HepG2 (cell line): ENCODE results near the gene SEMA6B. TPM values are rescaled to one million over a fixed set of nuclear protein-coding genes. Genes with fewer than 3 reads are reported as not detected.

ENCODE experiments used
- ESRRA ChIP-seq: sonication (generic); formaldehyde crosslinking; IDR thresholded peaks from 2 replicates; pipeline ENCODE4 v1.5.1; 2020; ENCODE audit warnings: mild to moderate bottlenecking, low read depth, missing genetic modification reagents
- HNRNPL ChIP-seq: fragments of 200-400 bp; formaldehyde crosslinking; IDR thresholded peaks from 2 replicates; pipeline ENCODE4 v1.6.1; 2017; ENCODE audit warnings: mild to moderate bottlenecking, low read depth, low read length
- KDM5B ChIP-seq: sonication (generic); formaldehyde crosslinking; IDR thresholded peaks from 2 replicates; pipeline ENCODE4 v1.4.0; 2020; ENCODE audit warnings: missing genetic modification reagents, mild to moderate bottlenecking, borderline replicate concordance
- KLF16 ChIP-seq, 2 experiments: sonication (generic) in 1 of 2; formaldehyde crosslinking in 1 of 2; IDR thresholded peaks; 2 replicates each; pipeline versions ENCODE4 v1.6.1 to v1.8.0; 2016 to 2023; ENCODE audit warnings: missing genetic modification reagents in 2 of 2, missing compliant biosample characterization in 1 of 2
- POLR2A ChIP-seq, 2 experiments: IDR thresholded peaks; 2 replicates each; pipeline ENCODE4 v1.6.1; 2011; ENCODE audit warnings: low read depth in 2 of 2, low read length in 2 of 2, mild to moderate bottlenecking in 1 of 2, moderate library complexity in 1 of 2; ENCODE audit not compliant: insufficient read depth in 1 of 2
- RAD51 ChIP-seq: fragments of 450-650 bp; IDR thresholded peaks from 2 replicates; pipeline ENCODE4 v1.6.1; 2016; ENCODE audit warnings: borderline replicate concordance
- SKI ChIP-seq: fragments of 450-650 bp; IDR thresholded peaks from one replicate; pipeline ENCODE4 v1.6.1; 2018; ENCODE audit warnings: mild to moderate bottlenecking; ENCODE audit not compliant: partially characterized antibody
- SNAI1 ChIP-seq: sonication (generic); formaldehyde crosslinking; IDR thresholded peaks from 2 replicates; pipeline ENCODE4 v1.5.0; 2020; ENCODE audit warnings: mild to moderate bottlenecking, missing genetic modification reagents, borderline replicate concordance
- SPEN ChIP-seq: sonication (generic); formaldehyde crosslinking; IDR thresholded peaks from 2 replicates; pipeline ENCODE4 v1.5.1; 2020; ENCODE audit warnings: low read depth, mild to moderate bottlenecking, missing genetic modification reagents
- TCF12 ChIP-seq, 2 experiments: fragments of 450-650 bp in 1 of 2; sonication (generic) in 1 of 2; formaldehyde crosslinking in 1 of 2; IDR thresholded peaks; 2 replicates each; pipeline versions ENCODE4 v1.6.1 to v1.8.0; 2017 to 2022; ENCODE audit warnings: antibody characterized with exemption in 1 of 2, mild to moderate bottlenecking in 1 of 2, missing genetic modification reagents in 1 of 2, moderate library complexity in 1 of 2
- THAP11 ChIP-seq: IDR thresholded peaks from 2 replicates; pipeline ENCODE4 v1.6.1; 2016; ENCODE audit warnings: missing biosample characterization, missing genetic modification reagents
- UBTF ChIP-seq: sonication (generic); formaldehyde crosslinking; IDR thresholded peaks from 2 replicates; pipeline ENCODE4 v1.4.0; 2020; ENCODE audit warnings: mild to moderate bottlenecking, missing genetic modification reagents
- ZBTB8A ChIP-seq: sonication (generic); formaldehyde crosslinking; IDR thresholded peaks from 2 replicates; pipeline ENCODE4 v1.4.0; 2020; ENCODE audit warnings: mild to moderate bottlenecking, low read depth, missing genetic modification reagents, borderline replicate concordance
- ZFX ChIP-seq: sonication (generic); formaldehyde crosslinking; IDR thresholded peaks from 2 replicates; pipeline ENCODE4 v1.4.0; 2020; ENCODE audit warnings: mild to moderate bottlenecking, low read depth, missing genetic modification reagents, moderate library complexity
- ZFY ChIP-seq: sonication (generic); formaldehyde crosslinking; IDR thresholded peaks from 2 replicates; pipeline ENCODE4 v1.4.0; 2020; ENCODE audit warnings: missing genetic modification reagents
- ZNF3 ChIP-seq: IDR thresholded peaks from 2 replicates; pipeline ENCODE4 v1.7.0; 2017; ENCODE audit warnings: inconsistent platforms
- ZNF543 ChIP-seq: sonication (generic); formaldehyde crosslinking; IDR thresholded peaks from 2 replicates; pipeline ENCODE4 v1.4.0; 2020; ENCODE audit warnings: mild to moderate bottlenecking, missing genetic modification reagents
- ZNF569 ChIP-seq: sonication (generic); formaldehyde crosslinking; IDR thresholded peaks from 2 replicates; pipeline ENCODE4 v1.5.0; 2020; ENCODE audit warnings: mild to moderate bottlenecking, missing genetic modification reagents, moderate library complexity, borderline replicate concordance
- polyA plus RNA-seq, 8 experiments: library from polyadenylated mRNA; depleted of rRNA in 3 of 8; stranded (reverse) in 7 of 8; unstranded in 1 of 8; fragments of >200 nt; fragmentation: Illumina TruSeq in 4 of 8; extraction: Trizol in 4 of 8; gene quantifications; 2 replicates each; pipeline versions ENCODE4 v1.2.1 to v1.2.3, GENCODE V29; 2011 to 2016; ENCODE audit warnings: low read depth in 4 of 8, missing spikeins in 1 of 8, mixed read lengths in 1 of 8; ENCODE audit not compliant: insufficient read depth in 1 of 8
- total RNA-seq, 5 experiments: library from RNA; depleted of rRNA; stranded (reverse); fragments of >200 nt; fragmentation: Illumina TruSeq; extraction: Trizol; gene quantifications; 2 replicates each; pipeline ENCODE4 v1.2.3, GENCODE V29; 2016; ENCODE audit warnings: low read depth in 1 of 5
- TF ChIP-seq, protein P1 (sequence below): sonication (generic); formaldehyde crosslinking; IDR thresholded peaks from 2 replicates; pipeline ENCODE4 v1.5.0; 2020; ENCODE audit warnings: mild to moderate bottlenecking, low read depth, missing genetic modification reagents, borderline replicate concordance
- TF ChIP-seq, protein P2 (sequence below): sonication (generic); formaldehyde crosslinking; IDR thresholded peaks from 2 replicates; pipeline ENCODE4 v1.4.0; 2020; ENCODE audit warnings: missing genetic modification reagents, mild to moderate bottlenecking, borderline replicate concordance

Gene SEMA6B
- total and polyA plus RNA-seq, 2 of the 13 experiments (the other 11 are each of a cell fraction or from before 2014, with no cell fraction given), result 45.5 to 67.1 TPM

DNA sequence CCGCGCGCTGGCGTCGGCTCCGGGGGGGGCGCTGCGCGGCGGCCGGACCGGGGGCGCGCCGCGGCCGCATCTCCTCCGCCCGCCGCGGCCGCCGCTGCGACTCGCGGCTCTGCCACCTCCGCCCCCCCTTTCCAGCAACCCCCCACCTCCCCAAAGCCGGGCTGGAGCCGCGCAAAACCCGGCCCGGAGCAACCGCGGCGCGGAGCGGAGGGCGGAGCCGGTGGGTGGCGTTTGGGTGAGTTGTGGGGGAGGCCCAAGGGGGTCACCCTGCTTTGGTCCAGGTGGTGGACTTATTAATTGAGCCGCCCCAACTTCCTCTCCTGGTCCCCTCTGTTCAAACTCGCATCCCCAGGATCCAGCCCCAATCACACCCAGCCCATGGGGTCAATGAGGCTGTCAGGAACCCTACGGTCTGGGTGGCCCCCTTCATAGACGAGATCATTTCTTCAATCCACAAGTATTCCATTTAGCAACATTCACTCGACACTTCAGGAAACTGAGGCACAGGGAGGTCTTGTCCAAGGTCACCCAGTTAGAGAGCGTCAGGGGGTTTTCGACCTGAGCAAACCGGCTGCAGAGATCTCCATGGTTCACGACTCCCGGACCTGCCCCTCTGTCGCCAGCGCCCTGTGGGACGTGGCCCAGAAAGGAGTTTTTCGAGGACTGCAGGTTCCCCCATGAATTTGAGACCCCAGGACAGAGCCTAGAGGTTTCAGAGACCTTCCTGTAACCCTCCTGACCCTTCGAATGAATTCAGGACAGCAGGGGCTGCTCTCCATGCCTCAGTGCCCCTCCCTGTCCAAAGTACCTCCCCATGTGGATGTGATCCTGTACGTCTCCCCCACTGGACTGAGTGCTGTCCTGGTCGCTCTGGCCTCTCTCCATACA lies 22.4 kb upstream of the SEMA6B start (continued):
- TF ChIP-seq ESRRA (CRISPR knock-in tag) (no peak), TCF12 (IDR thresholded peaks at IDR 0.05) (no peak), TCF12 (CRISPR knock-in tag; IDR thresholded peaks at IDR 0.05) (0 out of 2 replicates have a peak, but pooled peaks have one; percentile 26), ZNF569 (CRISPR knock-in tag) (no peak), SPEN (CRISPR knock-in tag) (0 out of 2 replicates have a peak, but pooled peaks have one; percentile 28), ZNF3 (CRISPR knock-in tag) (no peak), SNAI1 (CRISPR knock-in tag) (0 out of 2 replicates have a peak, but pooled peaks have one; percentile 57), UBTF (CRISPR knock-in tag) (peak; percentile 29; the same call in 1 of the 2 replicates), KLF16 (CRISPR knock-in tag; IDR thresholded peaks at IDR 0.05) (0 out of 4 replicates have a peak, but pooled peaks of 1 of the 2 experiments have one; percentile 20), RAD51 (no peak), ZFX (CRISPR knock-in tag) (peak; percentile 50; the same call in 1 of the 2 replicates), ZFY (CRISPR knock-in tag) (peak; percentile 55; the same call in 1 of the 2 replicates), HNRNPL (peak; percentile 65; the same call in 1 of the 2 replicates), ZNF543 (CRISPR knock-in tag) (0 out of 2 replicates have a peak, but pooled peaks have one; percentile 39), SKI (peak; percentile 15), THAP11 (peak; percentile 50), POLR2A (IDR thresholded peaks at IDR 0.05; ENCODE audit: insufficient read depth in 1 of 2, low read depth in 2 of 2, low read length in 2 of 2) (peak; percentile 68 to 75), KDM5B (peak; percentile 46; the same call in 1 of the 2 replicates), ZBTB8A (CRISPR knock-in tag) (no peak)
- TF ChIP-seq, protein P1, sequence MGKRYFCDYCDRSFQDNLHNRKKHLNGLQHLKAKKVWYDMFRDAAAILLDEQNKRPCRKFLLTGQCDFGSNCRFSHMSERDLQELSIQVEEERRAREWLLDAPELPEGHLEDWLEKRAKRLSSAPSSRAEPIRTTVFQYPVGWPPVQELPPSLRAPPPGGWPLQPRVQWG (CRISPR knock-in tag), result no peak
- TF ChIP-seq, protein P2, sequence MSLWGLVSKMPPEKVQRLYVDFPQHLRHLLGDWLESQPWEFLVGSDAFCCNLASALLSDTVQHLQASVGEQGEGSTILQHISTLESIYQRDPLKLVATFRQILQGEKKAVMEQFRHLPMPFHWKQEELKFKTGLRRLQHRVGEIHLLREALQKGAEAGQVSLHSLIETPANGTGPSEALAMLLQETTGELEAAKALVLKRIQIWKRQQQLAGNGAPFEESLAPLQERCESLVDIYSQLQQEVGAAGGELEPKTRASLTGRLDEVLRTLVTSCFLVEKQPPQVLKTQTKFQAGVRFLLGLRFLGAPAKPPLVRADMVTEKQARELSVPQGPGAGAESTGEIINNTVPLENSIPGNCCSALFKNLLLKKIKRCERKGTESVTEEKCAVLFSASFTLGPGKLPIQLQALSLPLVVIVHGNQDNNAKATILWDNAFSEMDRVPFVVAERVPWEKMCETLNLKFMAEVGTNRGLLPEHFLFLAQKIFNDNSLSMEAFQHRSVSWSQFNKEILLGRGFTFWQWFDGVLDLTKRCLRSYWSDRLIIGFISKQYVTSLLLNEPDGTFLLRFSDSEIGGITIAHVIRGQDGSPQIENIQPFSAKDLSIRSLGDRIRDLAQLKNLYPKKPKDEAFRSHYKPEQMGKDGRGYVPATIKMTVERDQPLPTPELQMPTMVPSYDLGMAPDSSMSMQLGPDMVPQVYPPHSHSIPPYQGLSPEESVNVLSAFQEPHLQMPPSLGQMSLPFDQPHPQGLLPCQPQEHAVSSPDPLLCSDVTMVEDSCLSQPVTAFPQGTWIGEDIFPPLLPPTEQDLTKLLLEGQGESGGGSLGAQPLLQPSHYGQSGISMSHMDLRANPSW (CRISPR knock-in tag), result no peak
